OCI-LY7 (cell line): ENCODE results near the gene POMGNT2.

Experiments
- CTCF ChIP-seq: fragments of 200-600 bp; sonication (generic); conservative IDR thresholded peaks from 2 replicates; pipeline ENCODE4 v1.5.1; 2014; ENCODE audit warnings: mild to moderate bottlenecking, antibody characterized with exemption, low read length, moderate library complexity, mixed read lengths
- EZH2phosphoT487 ChIP-seq: fragments of 200-600 bp; sonication (generic); IDR thresholded peaks from 2 replicates; pipeline ENCODE4 v1.6.1; 2018; ENCODE audit warnings: low read depth, borderline replicate concordance, mild to moderate bottlenecking, mixed run types, antibody characterized with exemption, low read length, moderate library complexity, mixed read lengths

DNA sequence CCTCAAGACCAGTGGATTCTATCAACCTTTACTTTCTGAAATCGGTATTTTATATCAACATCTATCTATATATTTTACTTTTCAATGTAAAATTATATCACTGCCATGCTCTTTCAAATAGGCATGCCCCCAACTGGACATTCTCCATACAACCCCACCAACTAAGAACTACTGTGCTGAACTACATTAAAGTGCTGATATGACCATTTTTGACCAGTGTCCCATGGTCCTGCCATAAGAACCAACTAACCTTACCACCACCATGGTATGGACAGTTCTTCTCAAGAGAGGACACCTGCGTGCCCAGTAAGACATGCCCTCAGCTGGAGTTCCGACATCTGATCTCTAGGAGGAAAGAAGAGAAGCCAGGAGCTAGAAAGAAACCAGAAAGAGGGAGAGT lies 15.6 kb downstream of the POMGNT2 start:
- TF ChIP-seq CTCF, result no peak
- no peak for TF ChIP-seq EZH2phosphoT487
